Kidney epithelial cell (primary cell): ENCODE results near the gene ITIH2. TPM values are rescaled to one million over a fixed set of nuclear protein-coding genes. Genes with fewer than 3 reads are reported as not detected.
A peak's percentile ranks its signal among the peaks of the same experiment; 100 is the strongest.

ENCODE experiments used
- DNase-seq: peaks from one replicate; pipeline ENCODE4 v3.0.0-alpha.2; 2010; ENCODE audit warnings: low read depth
- H3K27me3 ChIP-seq: 2 replicates; pipeline ENCODE4 v1.6.0; 2011; ENCODE audit warnings: low read length; ENCODE audit not compliant: control insufficient read depth, insufficient read depth
- H3K36me3 ChIP-seq: 2 replicates; pipeline ENCODE4 v1.5.1; 2011; ENCODE audit warnings: low read length; ENCODE audit not compliant: control insufficient read depth, insufficient read depth
- H3K4me3 ChIP-seq: 2 replicates; pipeline ENCODE4 v1.5.1; 2011; ENCODE audit warnings: low read depth, mild to moderate bottlenecking, control low read depth, low read length
- total RNA-seq: library from RNA; depleted of rRNA; stranded (reverse); fragments of >200 nt; gene quantifications from 2 replicates; pipeline ENCODE4 v1.2.3, GENCODE V29; 2015
- TF ChIP-seq, protein P1 (sequence below): IDR thresholded peaks from 2 replicates; pipeline ENCODE4 v1.5.1; 2011; ENCODE audit warnings: mild to moderate bottlenecking, moderate library complexity, low read length, control low read depth, inconsistent platforms; ENCODE audit not compliant: insufficient read depth, poor library complexity, severe bottlenecking

The ITIH2 gene
- total RNA-seq, 1 donor from 2014 or later: not detected

GRCh38 chr10:7794251-7795026 is 91.3 kb downstream of the ITIH2 start:
- no peak for DNase-seq
- Histone ChIP-seq H3K36me3 (peaks cover 1% of the 10 kb centered on the region), H3K27me3 (no peaks in the 10 kb centered on the region), H3K4me3 (no peak overlapping the region)
- TF ChIP-seq, protein P1, sequence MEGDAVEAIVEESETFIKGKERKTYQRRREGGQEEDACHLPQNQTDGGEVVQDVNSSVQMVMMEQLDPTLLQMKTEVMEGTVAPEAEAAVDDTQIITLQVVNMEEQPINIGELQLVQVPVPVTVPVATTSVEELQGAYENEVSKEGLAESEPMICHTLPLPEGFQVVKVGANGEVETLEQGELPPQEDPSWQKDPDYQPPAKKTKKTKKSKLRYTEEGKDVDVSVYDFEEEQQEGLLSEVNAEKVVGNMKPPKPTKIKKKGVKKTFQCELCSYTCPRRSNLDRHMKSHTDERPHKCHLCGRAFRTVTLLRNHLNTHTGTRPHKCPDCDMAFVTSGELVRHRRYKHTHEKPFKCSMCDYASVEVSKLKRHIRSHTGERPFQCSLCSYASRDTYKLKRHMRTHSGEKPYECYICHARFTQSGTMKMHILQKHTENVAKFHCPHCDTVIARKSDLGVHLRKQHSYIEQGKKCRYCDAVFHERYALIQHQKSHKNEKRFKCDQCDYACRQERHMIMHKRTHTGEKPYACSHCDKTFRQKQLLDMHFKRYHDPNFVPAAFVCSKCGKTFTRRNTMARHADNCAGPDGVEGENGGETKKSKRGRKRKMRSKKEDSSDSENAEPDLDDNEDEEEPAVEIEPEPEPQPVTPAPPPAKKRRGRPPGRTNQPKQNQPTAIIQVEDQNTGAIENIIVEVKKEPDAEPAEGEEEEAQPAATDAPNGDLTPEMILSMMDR: no peak

DNA sequence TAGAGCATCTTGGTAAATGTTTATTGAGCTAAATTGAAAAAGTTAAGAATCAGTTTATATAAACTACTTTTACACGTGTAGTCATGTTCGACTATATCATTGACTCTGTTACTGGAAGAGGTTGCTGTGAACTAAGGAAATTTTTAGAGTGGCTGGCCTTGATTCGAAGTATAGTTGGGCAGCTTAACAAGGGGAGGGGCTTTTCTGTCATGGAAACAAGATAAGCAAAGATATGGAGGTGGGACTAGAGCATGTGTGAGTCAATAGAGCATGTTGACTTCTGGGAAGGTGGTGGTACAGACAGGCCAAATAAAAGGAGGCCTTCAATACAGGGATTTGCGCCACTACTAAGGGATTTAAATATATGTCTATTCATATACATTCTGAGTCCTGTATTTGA is 92.5 kb downstream of the ITIH2 start:
- Histone ChIP-seq H3K36me3 (peaks cover 2% of the 10 kb centered on the region), H3K27me3 (no peaks in the 10 kb centered on the region), H3K4me3 (no peak overlapping the region)
- TF ChIP-seq, protein P1: no peak
- DNase-seq: no peak

DNA sequence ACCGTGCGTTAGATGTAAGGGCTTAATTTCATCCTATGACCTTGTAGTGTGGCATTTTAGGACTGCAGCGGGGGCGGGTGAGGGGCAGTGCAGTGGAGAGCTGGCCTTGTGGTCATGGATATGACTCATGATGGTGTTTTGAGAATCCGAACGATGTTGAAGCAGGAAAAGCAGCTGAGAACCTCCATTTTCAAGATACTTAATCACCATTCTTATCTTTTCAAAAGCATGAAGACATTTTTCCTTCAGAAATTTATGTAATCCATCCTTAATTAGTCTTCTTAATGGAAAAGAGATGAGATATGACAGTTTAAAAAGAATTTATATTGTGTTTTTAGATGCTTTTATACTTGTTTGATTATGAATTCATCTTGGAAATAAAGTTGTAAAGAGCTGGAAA is 94.5 kb downstream of the ITIH2 start:
- TF ChIP-seq, protein P1: no peak
- H3K27me3 ChIP-seq: no peaks in the 10 kb centered on the region
- peak; percentile 76 for DNase-seq
- H3K36me3 ChIP-seq: peaks cover 2% of the 10 kb centered on the region
- no peak overlapping the region for H3K4me3 ChIP-seq

Other genes starting within 250 kb of the ITIH2 start
- gene ITIH5, start 36.4 kb upstream of the ITIH2 start, total RNA-seq: 0.82 and 1.5 TPM in 2 replicates
- gene KIN, start 84.7 kb downstream of the ITIH2 start, total RNA-seq: 15.3 and 16.9 TPM in 2 replicates
- 230 and 291 TPM in 2 replicates for gene ATP5F1C, start 84.9 kb downstream of the ITIH2 start, total RNA-seq
- 4.8 and 5.1 TPM in 2 replicates for gene TAF3, start 115.2 kb downstream of the ITIH2 start, total RNA-seq